GM18511 (cell line): ENCODE measurements around the gene RFNG.

Experiments used
- ATAC-seq: cut with Tn5 transposase; IDR thresholded peaks from one replicate; pipeline ENCODE4 v1.9.1; 2021; ENCODE audit warnings: mild to moderate bottlenecking, moderate library complexity; ENCODE audit not compliant: unreplicated experiment

Gene RFNG

GRCh38 chr17:82016061-82016874 lies 35.3 kb downstream of the RFNG start:
- ATAC-seq = no peak

GRCh38 chr17:82015311-82015971 lies 36.2 kb downstream of the RFNG start:
- no peak for ATAC-seq

GRCh38 chr17:82014971-82015310 lies 36.7 kb downstream of the RFNG start:
- ATAC-seq = no peak

- no peak for ATAC-seq
Observed at GRCh38 chr17:82014432-82014831, 37.2 kb downstream of the RFNG start.

GRCh38 chr17:82013772-82014321 lies 37.8 kb downstream of the RFNG start:
- no peak for ATAC-seq

GRCh38 chr17:82013341-82013740 lies 38.3 kb downstream of the RFNG start:
- ATAC-seq = no peak

GRCh38 chr17:82012640-82013295 lies 38.8 kb downstream of the RFNG start:
- ATAC-seq = no peak

- no peak for ATAC-seq
Observed at GRCh38 chr17:82012261-82012639, 39.4 kb downstream of the RFNG start.

- no peak for ATAC-seq
Observed at GRCh38 chr17:82011617-82012187, 39.9 kb downstream of the RFNG start.

GRCh38 chr17:82010575-82011525 lies 40.8 kb downstream of the RFNG start:
- ATAC-seq = no peak

- no peak for ATAC-seq
Observed at GRCh38 chr17:82009413-82009812, 42.2 kb downstream of the RFNG start.

GRCh38 chr17:82008941-82009405 lies 42.6 kb downstream of the RFNG start:
- no peak for ATAC-seq

- no peak for ATAC-seq
Observed at GRCh38 chr17:82008258-82008940, 43.2 kb downstream of the RFNG start.

GRCh38 chr17:82007495-82008257 lies 43.9 kb downstream of the RFNG start:
- no peak for ATAC-seq

- no peak for ATAC-seq
Observed at GRCh38 chr17:82007228-82007494, 44.5 kb downstream of the RFNG start.

GRCh38 chr17:82006468-82007227 lies 45.0 kb downstream of the RFNG start:
- no peak for ATAC-seq

- ATAC-seq = no peak
Observed at GRCh38 chr17:82005701-82006348, 45.8 kb downstream of the RFNG start.
